Stomach smooth muscle (tissue), 2 donors: ENCODE results near the gene COG8.

Experiments
- H3K27ac ChIP-seq: one replicate; pipeline ENCODE4 v1.7.0; 2013; ENCODE audit warnings: mild to moderate bottlenecking, low read length, inconsistent platforms
- H3K27me3 ChIP-seq, 2 donors: one replicate each; pipeline ENCODE4 v1.7.0; 2013; ENCODE audit warnings: low read length in 2 of 2; ENCODE audit not compliant: insufficient read depth in 2 of 2, control insufficient read depth in 1 of 2
- H3K36me3 ChIP-seq, 2 donors: one replicate each; pipeline ENCODE4 v1.7.0; 2013; ENCODE audit warnings: low read length in 2 of 2; ENCODE audit not compliant: control insufficient read depth in 2 of 2, insufficient read depth in 2 of 2
- H3K4me1 ChIP-seq: one replicate; pipeline ENCODE4 v1.7.0; 2013; ENCODE audit warnings: low read length; ENCODE audit not compliant: control insufficient read depth, insufficient read depth
- H3K4me3 ChIP-seq, 2 donors: one replicate each; pipeline ENCODE4 v1.7.0; 2013; ENCODE audit warnings: low read length in 2 of 2
- H3K9ac ChIP-seq, 2 donors: one replicate each; pipeline ENCODE4 v1.7.0; 2013; ENCODE audit warnings: low read length in 2 of 2, mild to moderate bottlenecking in 1 of 2
- H3K9me3 ChIP-seq, 2 donors: one replicate each; pipeline ENCODE4 v1.7.0; 2013; ENCODE audit warnings: low read length in 2 of 2; ENCODE audit not compliant: control insufficient read depth in 2 of 2
- donor health status: healthy.
- donor health status: Pancreatic carcinoma.

The COG8 gene

GRCh38 chr16:69286941-69287713, 52.2 kb downstream of the COG8 start:
- H3K27me3 ChIP-seq = no peaks in the 10 kb centered on the region
- H3K4me1 ChIP-seq = no peaks in the 10 kb centered on the region
- H3K4me3 ChIP-seq = no peak overlapping the region
- H3K9me3 ChIP-seq = no peaks in the 10 kb centered on the region
- no peak overlapping the region for H3K9ac ChIP-seq
- peaks cover 0 to 5% of the 10 kb centered on the region in 2 donors for H3K36me3 ChIP-seq
- no peak overlapping the region for H3K27ac ChIP-seq

- no peaks in the 10 kb centered on the region for H3K9me3 ChIP-seq
These were observed 54.1 kb downstream of the COG8 start for GRCh38 chr16:69285240-69285639.

GRCh38 chr16:69283851-69284250, 55.5 kb downstream of the COG8 start:
- H3K27me3 ChIP-seq = no peaks in the 10 kb centered on the region
- H3K36me3 ChIP-seq = peaks cover 0 to 5% of the 10 kb centered on the region in 2 donors
- no peaks in the 10 kb centered on the region for H3K4me1 ChIP-seq
- H3K27ac ChIP-seq = no peak overlapping the region
- H3K9ac ChIP-seq = no peak overlapping the region
- H3K9me3 ChIP-seq = no peaks in the 10 kb centered on the region
- no peak overlapping the region for H3K4me3 ChIP-seq

More at GRCh38 chr16:69285240-69285639, 54.1 kb downstream of the COG8 start:
- no peak overlapping the region for H3K9ac ChIP-seq
- no peak overlapping the region for H3K4me3 ChIP-seq
- H3K27me3 ChIP-seq = no peaks in the 10 kb centered on the region
- H3K36me3 ChIP-seq = peaks cover 0 to 5% of the 10 kb centered on the region in 2 donors
- no peaks in the 10 kb centered on the region for H3K4me1 ChIP-seq
- H3K27ac ChIP-seq = no peak overlapping the region

GRCh38 chr16:69277413-69277812, 62.0 kb downstream of the COG8 start:
- Histone ChIP-seq H3K9ac (no peak overlapping the region), H3K4me3 (no peak overlapping the region), H3K27me3 (no peaks in the 10 kb centered on the region), H3K27ac (no peak overlapping the region), H3K9me3 (no peaks in the 10 kb centered on the region), H3K36me3 (no peaks in the 10 kb centered on the region), H3K4me1 (peaks cover 6% of the 10 kb centered on the region)
